ENCODE results near the gene SEPTIN12. TPM values are rescaled to one million over a fixed set of nuclear protein-coding genes. Genes with fewer than 3 reads are reported as not detected.

SEPTIN12 gene
- total and polyA plus RNA-seq, 2 of the 4 experiments (the other 2 are of a cell fraction) = not detected

- Histone ChIP-seq H3K27me3 (ENCODE audit: control insufficient read depth, insufficient read depth, low read length) (no peaks in the 10 kb centered on the region), H3K79me1 (ENCODE audit: low read depth in 1 of 2, low read length in 2 of 2) (0 out of 4 replicates have a peak, but pooled peaks cover 0 to 4% of the 10 kb centered on the region in 2 experiments), H2BK120ac (ENCODE audit: low read depth, low read length) (no peak overlapping the region), H3K23ac (ENCODE audit: low read depth, low read length) (no peak overlapping the region), H2AK9ac (replicated peaks; ENCODE audit: low read depth, low read length, poor library complexity) (peak overlapping the region; percentile 51), H3K27ac (ENCODE audit: insufficient read depth, low read length) (no peak overlapping the region), H2BK20ac (ENCODE audit: low read depth, low read length) (no peak overlapping the region), H2BK15ac (ENCODE audit: low read depth, low read length) (no peak overlapping the region), H2BK5ac (ENCODE audit: low read depth, low read length, poor library complexity, severe bottlenecking) (no peak overlapping the region), H3K18ac (ENCODE audit: low read depth, low read length) (no peak overlapping the region), H4K8ac (ENCODE audit: low read depth in 2 of 2, low read length in 2 of 2) (no peak overlapping the region), H2AFZ (replicated peaks; ENCODE audit: low read length, poor library complexity) (no peak overlapping the region), H3K9me3 (ENCODE audit: control insufficient read depth, insufficient read depth, low read length) (no peaks in the 10 kb centered on the region), H3K4me2 (ENCODE audit: low read depth, low read length) (no peak overlapping the region), H4K20me1 (ENCODE audit: insufficient read depth, low read length) (no peaks in the 10 kb centered on the region), H3K14ac (replicated peaks; ENCODE audit: low read depth, low read length) (no peak overlapping the region), H3K36me3 (ENCODE audit: control insufficient read depth, insufficient read depth, low read length) (peaks cover 2% of the 10 kb centered on the region), H2AK5ac (ENCODE audit: low read depth, low read length) (no peak overlapping the region), H3K9me1 (ENCODE audit: insufficient read depth, low read length) (no peaks in the 10 kb centered on the region), H3K9ac (ENCODE audit: low read depth, low read length) (no peak overlapping the region), H4K5ac (ENCODE audit: low read depth, low read length) (no peak overlapping the region), H3K4ac (ENCODE audit: low read depth, low read length) (no peak overlapping the region), H3K4me3 (ENCODE audit: insufficient read depth, low read depth, low read length) (no peak overlapping the region), H3K56ac (ENCODE audit: extremely low read depth, insufficient read depth, low read length) (no peak overlapping the region), H4K91ac (ENCODE audit: insufficient read depth, low read depth, low read length) (no peak overlapping the region), H3K4me1 (ENCODE audit: control insufficient read depth, insufficient read depth, low read length) (no peaks in the 10 kb centered on the region)
- TF ChIP-seq USF2 (IDR thresholded peaks at IDR 0.05; ENCODE audit: low read depth, low read length) = peak; percentile 67
- TF ChIP-seq CEBPB (IDR thresholded peaks at IDR 0.05; ENCODE audit: low read depth, low read length) = no peak
- ATAC-seq (ENCODE audit: low read depth) (no peak), DNase-seq (no peak)
- CTCF ChIA-PET = interaction anchor here (0.7 kb wide), 1 partner anchor 10 kb away, joined by 3 read pairs; no protein-coding TSS in a partner anchor
- no TSS peak for BruUV-seq (replicated peaks)
- POLR2A ChIA-PET (ENCODE audit: unreplicated experiment) = no interaction called here
- intact Hi-C loops (cut with micrococcal nuclease) = no loop called here
- in situ Hi-C loops (cut with MboI; ENCODE audit: low sequenced_read_pairs) = no loop called here
- 83% methylated on average over 1 of the region's 3 CpGs; no CpG with 5 or more reads in 1 of the 2 experiments for WGBS, 2 experiments (ENCODE audit: extremely low coverage in 2 of 2, insufficient read length in 1 of 2)
- dilution Hi-C loops (cut with HindIII; ENCODE audit: low sequenced_read_pairs, unreplicated experiment) = no loop called here
Measured at GRCh38 chr16:4745274-4745569, 42.9 kb downstream of the SEPTIN12 start.

Data from IMR-90 (cell line).